HG02678 (cell line): ENCODE measurements around the gene GLRA2.

ENCODE experiments used
- ATAC-seq: cut with Tn5 transposase; IDR thresholded peaks from one replicate; pipeline ENCODE4 v1.9.1; 2021; ENCODE audit warnings: mild to moderate bottlenecking, moderate library complexity; ENCODE audit not compliant: unreplicated experiment

The GLRA2 gene

GRCh38 chrX:14694611-14695010 lies 165.3 kb downstream of the GLRA2 start:
- ATAC-seq, result no peak

GRCh38 chrX:14697451-14697850 lies 168.1 kb downstream of the GLRA2 start:
- no peak for ATAC-seq

- no peak for ATAC-seq
These were observed 169.5 kb downstream of the GLRA2 start for GRCh38 chrX:14698790-14699189.

GRCh38 chrX:14700982-14701381 lies 171.6 kb downstream of the GLRA2 start:
- no peak for ATAC-seq

- no peak for ATAC-seq
These were observed 172.8 kb downstream of the GLRA2 start for GRCh38 chrX:14702145-14702544.

- no peak for ATAC-seq
These were observed 182.8 kb downstream of the GLRA2 start for GRCh38 chrX:14712096-14712495.

GRCh38 chrX:14717949-14718348 lies 188.6 kb downstream of the GLRA2 start:
- no peak for ATAC-seq

GRCh38 chrX:14718403-14718802 lies 189.1 kb downstream of the GLRA2 start:
- ATAC-seq, result no peak

- ATAC-seq, result no peak
These were observed 199.7 kb downstream of the GLRA2 start for GRCh38 chrX:14729058-14729457.

GRCh38 chrX:14738643-14739042 lies 209.3 kb downstream of the GLRA2 start:
- no peak for ATAC-seq

- no peak for ATAC-seq
These were observed 224.1 kb downstream of the GLRA2 start for GRCh38 chrX:14753441-14753840.

GRCh38 chrX:14758029-14758491 lies 228.7 kb downstream of the GLRA2 start:
- ATAC-seq, result no peak

GRCh38 chrX:14775416-14775815 lies 246.1 kb downstream of the GLRA2 start:
- no peak for ATAC-seq

GRCh38 chrX:14776901-14777300 lies 247.6 kb downstream of the GLRA2 start:
- ATAC-seq, result no peak

GRCh38 chrX:14777525-14777924 lies 248.2 kb downstream of the GLRA2 start:
- ATAC-seq, result no peak

GRCh38 chrX:14779580-14779979 lies 250.2 kb downstream of the GLRA2 start:
- ATAC-seq, result no peak
